Measurements from ENCODE around the gene GGA2.
"Not testable (repeated sequence)": the region's sequence is repeated elsewhere in the genome, so short reads cannot be mapped to it uniquely, and the experiment has no call there.

Gene GGA2

DNA sequence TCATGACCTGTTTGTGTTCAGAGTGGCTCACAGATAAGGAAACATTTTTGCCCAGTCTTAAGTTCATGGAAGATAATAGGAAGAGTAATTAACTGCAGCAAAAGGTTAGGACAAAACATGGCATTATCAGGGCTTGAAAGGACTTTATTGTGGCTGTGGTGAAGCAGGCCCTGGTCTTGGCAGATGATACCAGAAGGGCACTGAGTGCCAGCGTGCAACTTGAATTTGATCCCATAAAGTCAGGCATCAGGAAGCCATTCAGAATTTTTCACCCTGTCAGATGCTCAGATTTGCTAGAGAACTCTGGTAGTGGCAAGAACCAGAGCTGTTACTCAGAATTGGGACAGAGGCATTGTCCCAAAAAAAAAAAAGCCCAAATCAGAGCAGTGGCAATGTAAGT is 46.1 kb downstream of the GGA2 start:
- no peak for DNase-seq

DNA sequence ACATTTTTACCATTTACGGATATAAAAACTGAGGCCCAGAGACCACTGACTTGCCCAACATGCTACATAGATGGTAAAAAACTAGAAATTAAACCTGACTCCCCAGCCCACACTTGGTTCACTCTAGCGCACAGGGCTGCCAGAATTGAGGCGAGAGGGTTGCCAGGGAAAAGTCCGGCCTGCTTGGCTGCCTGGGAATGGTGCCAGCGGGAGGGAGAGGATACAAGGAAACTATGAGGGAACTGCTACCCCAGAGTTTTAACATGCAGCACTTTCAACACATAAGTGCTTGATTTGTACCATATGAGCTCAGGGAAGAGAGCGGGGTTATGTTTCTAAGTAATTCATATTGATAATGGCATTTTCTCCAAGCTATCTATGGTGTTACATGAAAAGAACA is 47.3 kb downstream of the GGA2 start:
- not testable (repeated sequence) for DNase-seq

DNA sequence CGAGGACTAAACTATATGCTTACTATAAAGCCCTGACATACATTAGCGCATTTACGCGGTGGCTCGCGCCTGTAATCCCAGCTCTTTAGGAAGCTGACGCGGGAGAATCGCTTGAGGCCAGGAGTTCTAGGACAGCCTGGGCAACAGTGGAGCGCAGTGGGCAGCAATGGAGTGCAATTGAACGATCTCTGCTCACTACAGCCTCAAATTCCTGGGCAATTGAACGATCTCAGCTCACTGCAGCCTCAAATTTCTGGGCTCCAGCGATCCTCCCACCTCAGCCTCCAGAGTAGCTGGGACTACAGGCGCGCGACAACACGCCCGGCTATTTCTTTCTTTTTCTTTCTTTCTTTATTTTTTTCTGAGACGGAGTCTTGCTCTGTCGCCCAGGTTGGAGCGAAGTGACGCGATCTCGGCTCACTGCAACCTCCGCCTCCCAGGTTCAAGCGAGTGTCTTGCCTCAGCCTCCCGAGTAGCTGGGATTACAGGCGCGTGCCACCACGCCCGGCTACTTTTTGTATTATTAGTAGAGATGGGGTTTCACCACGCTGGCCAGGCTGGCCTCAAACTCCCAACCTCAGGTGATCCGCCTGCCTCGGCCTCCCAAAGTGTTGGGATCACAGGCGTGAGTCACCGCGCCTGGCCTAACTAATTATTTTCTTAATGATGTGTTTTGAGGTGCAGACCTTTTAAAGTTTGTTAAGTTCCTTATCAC is 56.8 kb downstream of the GGA2 start:
- DNase-seq = no peak

DNA sequence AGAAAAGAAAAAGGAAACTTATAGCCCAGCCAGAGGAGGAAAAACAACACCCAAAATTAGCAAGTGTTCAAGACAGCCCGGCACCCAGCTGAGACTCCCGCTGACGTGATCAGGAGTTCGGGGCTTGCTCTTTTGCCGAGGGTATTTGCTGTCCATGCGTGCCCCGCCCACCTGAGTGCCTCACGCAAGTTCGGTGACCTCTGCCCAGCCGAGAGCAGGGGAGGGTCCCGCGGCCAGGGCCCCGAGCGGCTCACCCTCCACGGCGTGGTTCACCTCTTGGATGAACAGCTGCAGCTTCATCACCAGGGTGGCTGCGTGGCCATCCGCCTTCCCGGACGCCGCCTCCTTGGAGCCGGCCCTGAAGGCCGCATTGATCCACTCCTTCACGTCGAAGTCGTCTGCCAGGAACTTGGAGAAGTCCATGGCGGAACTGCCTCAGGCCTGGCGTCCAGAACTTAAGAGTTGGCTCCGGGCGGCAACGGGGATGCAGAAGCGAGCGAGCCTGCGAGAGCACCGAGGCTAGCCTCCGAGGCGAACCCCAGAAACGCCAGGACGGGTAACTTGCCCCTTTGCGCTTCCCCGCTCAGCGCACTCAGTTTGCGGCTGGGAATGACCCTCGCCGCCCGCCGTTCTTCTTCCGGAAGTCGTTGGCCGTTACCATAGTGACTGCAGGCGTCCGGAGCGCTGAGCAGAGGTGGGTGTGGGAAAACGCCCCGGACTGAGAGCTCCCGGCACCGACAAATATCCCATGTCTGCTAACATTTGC is 57.5 kb downstream of the GGA2 start, which contains the start of gene COG7:
COG7 (minus strand) TSS at position 618 of the 766 bp plus-strand sequence; CDS start at position 423, 195 bp downstream.
- peak; percentile 80 for DNase-seq

DNA sequence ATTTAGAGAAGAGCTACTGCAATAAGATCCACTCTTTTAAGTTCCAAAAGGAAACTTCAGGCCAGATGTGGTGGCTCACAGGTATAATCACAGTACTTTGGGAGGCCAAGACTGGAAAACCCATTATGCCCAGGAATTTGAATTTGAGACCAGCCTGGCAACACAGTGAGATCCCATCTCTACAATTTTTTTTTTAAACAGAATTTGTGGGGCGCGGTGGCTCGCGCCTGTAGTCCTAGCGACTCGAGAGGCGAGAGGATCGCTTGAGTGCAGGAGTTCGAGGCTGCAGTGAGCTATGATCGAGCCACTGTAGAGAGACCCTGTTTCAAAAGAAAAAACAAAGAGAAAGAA is 58.1 kb downstream of the GGA2 start:
- no peak for DNase-seq

DNA sequence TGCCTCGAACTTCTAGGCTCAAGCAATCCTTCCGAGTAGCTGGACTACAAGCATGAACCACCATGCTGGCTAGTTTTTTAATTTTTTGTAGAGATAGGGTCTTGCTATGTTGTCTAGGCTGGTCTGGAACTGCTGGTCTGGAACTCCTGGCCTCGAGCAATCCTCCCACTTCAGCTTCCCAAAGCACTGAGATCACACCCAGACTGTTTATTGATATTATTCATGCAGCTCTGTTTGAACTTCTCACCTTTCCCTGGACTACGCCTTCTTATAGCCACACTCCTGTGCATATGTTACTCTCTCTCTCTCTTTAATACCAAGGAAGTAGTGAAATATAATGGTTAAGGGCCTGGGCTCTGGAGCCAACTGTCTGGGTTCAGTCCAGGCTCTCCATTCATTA is 61.9 kb downstream of the GGA2 start:
- DNase-seq = no peak

DNA sequence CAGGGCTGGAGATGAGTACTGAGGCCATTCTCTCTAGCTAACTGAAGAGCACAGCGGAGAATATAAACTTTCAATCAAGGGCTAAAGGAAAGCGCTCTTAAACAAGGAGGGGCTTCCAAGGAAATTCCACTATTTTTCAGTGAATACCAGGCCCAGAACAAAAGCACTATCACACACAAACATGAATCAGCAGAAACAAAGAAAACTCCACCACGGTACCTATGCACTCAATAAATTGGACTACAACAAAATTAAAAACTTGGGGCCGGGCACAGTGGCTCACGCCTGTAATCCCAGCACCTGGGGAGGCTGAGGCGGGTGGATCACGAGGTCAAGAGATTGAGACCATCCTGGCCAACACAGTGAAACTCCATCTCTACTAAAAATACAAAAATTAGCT is 72.8 kb downstream of the GGA2 start:
- not testable (repeated sequence) for DNase-seq

DNA sequence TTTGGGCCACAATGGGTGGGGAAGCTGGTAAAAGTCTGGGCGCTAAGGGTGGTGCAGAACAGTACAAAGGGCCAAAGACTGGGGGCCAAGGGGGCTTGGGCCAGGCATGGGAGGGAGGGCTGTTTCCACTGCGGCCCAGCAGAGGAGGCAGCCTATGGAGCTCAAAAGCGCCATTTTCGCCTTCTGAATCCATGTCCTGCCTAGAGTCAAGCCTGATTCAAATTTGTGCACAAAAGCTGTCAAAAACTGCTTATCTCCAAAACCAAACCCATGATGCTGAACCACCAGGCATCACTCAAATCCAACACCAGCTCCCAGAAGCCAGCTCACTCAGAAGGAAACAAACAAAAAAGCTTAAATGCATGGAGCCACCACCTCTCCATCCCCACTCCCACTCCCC is 73.3 kb downstream of the GGA2 start:
- no peak for DNase-seq

DNA sequence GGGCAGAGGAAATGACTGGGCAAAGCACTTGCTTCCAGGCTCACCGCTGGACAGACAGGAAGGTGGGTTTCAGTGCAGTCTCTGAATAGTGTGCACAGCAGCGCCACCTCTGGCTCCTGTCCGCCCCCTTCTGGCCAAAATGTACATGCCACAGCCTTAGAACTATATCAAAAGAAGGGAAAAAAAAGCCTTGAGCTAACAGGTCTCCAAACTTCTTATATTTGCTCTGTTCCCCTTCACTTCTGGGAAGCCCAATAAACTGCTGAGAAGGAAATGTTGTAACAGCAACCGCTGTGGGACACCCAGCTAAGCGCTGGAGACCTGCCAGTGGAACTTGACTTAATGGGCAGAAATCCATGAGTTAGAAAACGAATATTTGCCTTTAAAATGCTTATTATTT is 74.8 kb downstream of the GGA2 start:
- peak; percentile 81 for DNase-seq

DNA sequence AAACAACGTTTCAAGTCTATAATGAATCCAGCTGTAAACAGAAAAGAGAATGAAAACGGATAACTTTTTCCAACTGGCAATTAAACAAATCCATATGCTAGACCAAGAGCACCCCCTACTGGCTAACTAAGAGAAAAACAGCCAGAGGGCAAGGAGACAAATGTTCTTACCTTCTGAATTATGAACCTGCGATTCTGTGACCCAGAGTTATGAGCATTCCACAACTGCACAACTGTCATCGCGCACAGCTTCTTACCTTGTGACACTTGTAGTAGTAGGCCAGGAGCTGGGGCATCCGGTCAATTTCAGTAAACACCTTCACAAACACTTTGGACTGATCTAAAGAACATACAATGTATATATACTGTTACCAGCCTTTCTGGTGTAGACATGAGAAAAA is 75.9 kb downstream of the GGA2 start:
- DNase-seq = peak; percentile 88

DNA sequence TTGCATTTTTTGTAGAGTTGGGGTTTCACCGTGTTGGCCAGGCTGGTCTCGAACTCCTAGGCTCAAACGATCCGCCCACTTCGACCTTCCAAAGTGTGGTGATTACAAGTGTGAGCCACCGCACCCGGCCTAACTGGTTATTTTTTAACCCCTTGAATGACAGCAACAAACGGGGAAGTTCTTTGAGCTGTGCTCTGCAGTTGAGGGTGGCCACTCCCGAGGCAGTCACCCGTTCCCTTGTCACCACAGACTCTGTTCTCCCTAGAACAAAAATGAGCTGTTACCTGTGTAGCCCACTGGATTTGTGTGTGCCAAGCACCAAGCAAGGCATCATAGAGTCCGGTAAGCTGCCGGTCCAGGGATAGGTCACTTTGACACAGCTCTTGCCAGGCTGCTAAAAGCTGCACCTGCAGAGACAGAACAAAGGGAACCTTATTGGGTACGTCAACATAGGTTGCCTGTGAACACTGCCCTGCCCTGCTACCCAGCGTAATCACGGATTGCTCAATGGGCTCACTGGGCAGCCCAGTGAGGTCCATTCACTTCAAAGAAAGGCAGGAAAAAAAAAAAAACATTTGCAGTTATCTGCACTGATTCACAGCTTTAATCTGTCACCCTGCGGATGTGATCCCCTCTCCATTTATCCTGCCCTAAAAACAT is 76.9 kb downstream of the GGA2 start:
- DNase-seq = no peak

DNA sequence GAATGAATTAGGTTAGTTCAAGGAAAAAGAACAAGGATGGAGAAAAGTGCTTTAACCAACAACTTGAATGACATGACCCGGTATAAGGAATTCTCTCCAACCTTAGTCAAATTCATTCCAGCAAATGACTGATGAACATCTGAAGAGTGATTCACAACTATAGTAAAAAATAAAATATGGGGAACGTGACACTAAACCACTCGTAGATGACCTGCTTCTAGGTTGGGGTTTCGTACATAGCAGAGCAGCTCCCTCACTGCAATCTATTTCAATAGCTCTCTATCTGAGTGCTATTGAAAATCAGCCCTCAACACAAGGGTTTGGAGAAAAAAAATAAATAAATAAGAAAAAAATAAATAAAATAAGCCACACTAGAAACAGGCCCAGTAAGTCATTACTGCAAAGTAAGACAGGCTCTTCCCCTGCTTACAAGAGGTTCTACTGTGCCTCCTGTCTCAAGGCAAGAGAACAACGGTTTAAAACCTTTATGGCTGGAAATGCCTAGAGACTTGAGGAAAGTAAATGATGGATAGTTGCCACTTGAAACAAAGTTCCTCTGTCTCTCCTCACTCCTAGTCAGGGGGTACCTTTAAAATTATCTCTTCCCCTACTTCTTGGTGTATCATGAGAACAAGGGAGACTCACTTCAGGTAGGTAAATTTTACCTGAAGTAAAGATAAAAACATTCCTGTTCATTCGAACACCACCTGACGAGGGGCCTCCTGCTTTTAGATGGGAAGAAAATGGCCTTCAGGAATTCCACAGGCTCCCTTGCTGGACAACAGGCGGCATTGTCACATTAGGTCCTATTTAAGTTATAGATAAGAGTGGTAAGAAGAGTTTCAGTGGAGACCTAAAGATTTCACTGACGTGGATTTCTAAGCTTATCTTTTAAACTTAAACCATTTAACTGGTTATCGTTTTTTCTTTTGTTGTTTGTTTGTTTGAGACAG is 77.8 kb downstream of the GGA2 start:
- peak; percentile 19 for DNase-seq

DNA sequence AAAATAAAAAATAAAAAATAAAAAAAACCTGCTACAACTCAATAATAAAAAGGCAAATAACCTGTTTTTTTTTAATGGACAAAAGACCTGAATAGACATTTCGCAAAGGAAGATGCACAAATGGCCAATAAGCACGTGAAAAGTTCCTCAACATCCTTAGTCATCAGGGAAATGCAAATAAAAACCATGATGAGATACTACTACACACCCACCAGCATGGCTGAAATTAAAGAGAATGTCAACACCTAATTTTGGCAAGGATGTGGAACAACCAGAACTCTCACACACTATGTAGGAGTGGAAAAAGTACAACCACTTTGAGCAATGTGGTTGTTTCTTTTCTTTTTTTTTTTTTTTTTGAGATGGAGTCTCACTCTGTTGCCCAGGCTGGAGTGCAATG is 81.9 kb downstream of the GGA2 start:
- no peak for DNase-seq

DNA sequence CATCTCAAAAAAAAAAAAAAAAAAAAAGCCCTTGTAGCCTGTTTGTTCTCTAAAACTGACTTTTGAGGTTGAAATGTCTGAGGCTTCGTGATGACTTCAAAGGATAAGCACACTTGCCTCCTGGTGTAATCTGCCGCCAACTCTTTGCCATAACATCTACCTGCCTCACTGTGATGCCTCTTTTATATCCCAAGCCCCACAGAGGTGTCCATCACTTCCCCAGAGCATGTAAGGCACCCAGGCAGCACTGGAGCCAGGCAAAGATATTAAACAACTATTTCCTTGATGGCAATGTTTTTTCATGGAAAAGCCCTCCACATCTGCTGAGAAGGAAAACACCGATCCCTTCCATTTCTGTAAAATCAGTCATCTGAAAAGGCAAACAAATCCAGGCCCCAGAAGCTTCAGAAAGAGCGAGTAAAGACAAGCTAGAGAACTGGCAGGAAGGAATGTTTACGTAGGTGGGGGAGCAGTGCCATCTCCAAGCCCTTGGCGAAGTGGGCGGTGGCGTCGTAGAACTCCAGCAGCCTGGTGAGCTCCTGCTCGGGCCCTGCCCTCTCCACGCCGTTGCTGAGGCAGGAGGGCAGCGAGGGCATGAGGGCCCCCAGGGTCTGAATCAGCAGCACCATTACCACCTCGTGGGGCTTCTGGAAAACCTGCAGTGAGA is 85.9 kb downstream of the GGA2 start:
- DNase-seq = peak; percentile 90

DNA sequence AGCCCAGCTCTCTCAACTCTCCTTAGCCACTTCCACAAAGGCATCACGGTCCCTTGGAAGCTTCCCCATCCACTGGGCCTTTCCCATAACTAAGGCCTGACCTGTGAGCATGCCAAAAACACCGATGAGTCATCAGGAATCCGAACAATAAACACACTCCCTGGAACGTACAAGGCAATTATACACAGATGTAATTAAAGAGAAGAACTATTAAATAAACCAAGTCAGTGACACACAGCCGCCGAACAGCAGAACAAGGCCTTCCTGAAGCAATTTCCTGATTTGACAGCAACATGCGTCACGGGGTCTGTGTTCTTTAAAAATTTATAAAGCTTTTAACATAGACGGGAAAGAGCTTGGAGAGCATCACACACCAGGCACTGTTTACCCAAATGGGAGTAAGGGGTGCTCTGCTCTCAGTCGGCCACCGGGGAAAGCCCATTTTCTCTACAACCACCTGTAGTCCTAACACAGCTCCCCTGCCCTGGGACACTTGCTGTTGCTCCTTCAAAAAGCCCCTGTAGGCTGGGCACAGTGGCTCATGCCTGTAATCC is 86.7 kb downstream of the GGA2 start:
- peak; percentile 29 for DNase-seq

DNA sequence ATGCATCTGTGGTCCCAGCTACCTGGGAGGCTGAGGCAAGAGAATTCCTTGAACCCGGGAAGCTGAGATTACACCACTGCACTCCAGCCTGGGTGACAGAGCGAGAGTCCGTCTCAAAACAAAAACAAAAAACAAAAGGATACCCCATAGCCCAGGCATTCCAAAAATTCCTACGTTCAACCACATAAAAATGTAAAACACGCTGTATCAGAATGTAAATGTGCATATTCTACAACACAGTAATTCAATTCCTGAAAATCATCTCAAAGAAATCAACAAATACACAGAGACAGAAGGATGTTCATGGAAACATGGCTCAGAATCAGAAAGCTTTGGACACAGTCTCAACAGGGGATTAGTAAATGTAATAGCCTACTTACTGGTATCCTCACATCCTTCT is 90.3 kb downstream of the GGA2 start:
- DNase-seq = no peak

DNA sequence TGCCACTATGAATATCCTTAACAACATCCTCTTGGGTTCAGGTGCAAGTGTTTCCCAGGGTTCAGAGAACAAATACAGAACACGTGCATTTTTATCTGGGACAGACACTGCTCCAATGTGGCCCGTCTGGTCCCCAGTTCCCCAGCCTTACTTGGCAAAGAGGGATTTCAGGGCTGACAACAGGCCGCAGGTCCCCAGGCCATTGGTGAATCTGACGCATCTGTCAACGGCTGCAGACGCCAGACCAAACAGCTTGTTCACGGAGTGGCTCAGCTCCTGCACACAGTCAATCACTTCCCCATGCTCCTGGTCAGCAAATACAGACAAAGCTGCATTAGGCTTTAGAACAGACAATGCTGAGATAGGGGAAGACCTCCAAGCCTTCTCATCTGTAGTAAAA is 93.5 kb downstream of the GGA2 start:
- DNase-seq = no peak

DNA sequence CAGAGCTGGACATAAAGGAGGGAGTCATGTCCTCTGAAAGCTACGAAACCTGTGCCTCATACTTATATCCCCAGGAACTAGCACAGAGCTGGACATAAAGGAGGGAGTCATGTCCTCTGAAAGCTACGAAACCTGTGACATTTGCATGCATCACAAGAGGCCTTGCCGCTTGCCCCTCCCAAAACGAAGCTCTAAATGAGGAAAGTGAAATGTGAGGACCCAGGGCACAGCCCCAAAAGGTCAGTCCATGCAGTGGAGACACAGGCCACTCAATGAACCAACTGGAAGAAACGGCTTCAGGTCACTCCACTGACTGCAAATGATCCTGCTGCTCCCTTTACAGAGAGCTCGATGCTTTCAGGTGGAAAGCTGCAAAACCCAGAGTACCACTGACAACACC is 95.6 kb downstream of the GGA2 start:
- DNase-seq = no peak

All from NCI-H2171 treated with DMSO at 0.1 percent for 48 hours (cell line).